ENCODE results near the gene CCNO. TPM values are rescaled to one million over a fixed set of nuclear protein-coding genes. Genes with fewer than 3 reads are reported as not detected.

Gene CCNO
- total and polyA plus RNA-seq, 2 experiments from 2014 or later = not detected

GRCh38 chr5:55250064-55250463 lies 16.7 kb upstream of the CCNO start:
- Histone ChIP-seq H3K36me3 (ENCODE audit: insufficient read depth) (no peaks in the 10 kb centered on the region; the same call in 1 of the 2 replicates), H3K79me2 (replicated peaks; ENCODE audit: insufficient read depth) (no peaks in the 10 kb centered on the region), H3K4me3 (no peak overlapping the region), H3K27ac (ENCODE audit: low read depth) (no peak overlapping the region), H2AFZ (no peak overlapping the region), H3K9me2 (ENCODE audit: insufficient read depth) (no peaks in the 10 kb centered on the region), H3K4me1 (ENCODE audit: insufficient read depth) (no peaks in the 10 kb centered on the region), H3K4me2 (no peak overlapping the region), H3F3A (replicated peaks; ENCODE audit: low read depth) (no peaks in the 10 kb centered on the region), H3K27me3 (ENCODE audit: insufficient read depth) (no peaks in the 10 kb centered on the region), H4K20me1 (replicated peaks; ENCODE audit: insufficient read depth) (no peaks in the 10 kb centered on the region)
- Mint-ChIP-seq H3K27ac (no peak overlapping the region), H3K9me3 (peaks cover 10% of the 10 kb centered on the region), H3K36me3 (ENCODE audit: low read depth) (no peaks in the 10 kb centered on the region; the same call in 2 of the 3 replicates), H3K4me1 (no peaks in the 10 kb centered on the region), H3K27me3 (ENCODE audit: insufficient read depth, low read depth, poor library complexity) (no peaks in the 10 kb centered on the region), H3K4me3 (no peak overlapping the region)
- ATAC-seq = no peak
- TF ChIP-seq CTCF (conservative IDR thresholded peaks at IDR 0.05; ENCODE audit: low read depth in 2 of 2) (no peak), REST (IDR thresholded peaks at IDR 0.05; ENCODE audit: unreplicated experiment) (no peak), JUNB (IDR thresholded peaks at IDR 0.05; ENCODE audit: unreplicated experiment) (no peak), CREB1 (CRISPR knock-in tag; IDR thresholded peaks at IDR 0.05; ENCODE audit: low read depth) (no peak), STAT1 (IDR thresholded peaks at IDR 0.05; ENCODE audit: unreplicated experiment) (no peak), EZH2 (IDR thresholded peaks at IDR 0.05; ENCODE audit: low read depth, unreplicated experiment) (no peak), NANOG (IDR thresholded peaks at IDR 0.05; ENCODE audit: borderline replicate concordance) (no peak), ZNF331 (CRISPR knock-in tag; IDR thresholded peaks at IDR 0.05; ENCODE audit: low read depth) (no peak), ETS1 (IDR thresholded peaks at IDR 0.05) (no peak), ZNF114 (CRISPR knock-in tag; IDR thresholded peaks at IDR 0.05) (no peak), EZH2phosphoT487 (IDR thresholded peaks at IDR 0.05; ENCODE audit: unreplicated experiment) (no peak), POLR2AphosphoS5 (IDR thresholded peaks at IDR 0.05; ENCODE audit: low read depth) (no peak), ZNF462 (CRISPR knock-in tag; IDR thresholded peaks at IDR 0.05) (no peak)
- DNase-seq (ENCODE audit: low spot score) = no peak
